Measurements from ENCODE around the gene PBX4. TPM values are rescaled to one million over a fixed set of nuclear protein-coding genes. Genes with fewer than 3 reads are reported as not detected.

The PBX4 gene
- 2.2 and 3.0 TPM in 2 replicates for total RNA-seq

GRCh38 chr19:19618219-19619051 is at the start of gene PBX4:
Gene PBX4, minus strand, starts transcription at chr19:19618687. Its CDS starts 58 bp downstream, at chr19:19618629.

DNA sequence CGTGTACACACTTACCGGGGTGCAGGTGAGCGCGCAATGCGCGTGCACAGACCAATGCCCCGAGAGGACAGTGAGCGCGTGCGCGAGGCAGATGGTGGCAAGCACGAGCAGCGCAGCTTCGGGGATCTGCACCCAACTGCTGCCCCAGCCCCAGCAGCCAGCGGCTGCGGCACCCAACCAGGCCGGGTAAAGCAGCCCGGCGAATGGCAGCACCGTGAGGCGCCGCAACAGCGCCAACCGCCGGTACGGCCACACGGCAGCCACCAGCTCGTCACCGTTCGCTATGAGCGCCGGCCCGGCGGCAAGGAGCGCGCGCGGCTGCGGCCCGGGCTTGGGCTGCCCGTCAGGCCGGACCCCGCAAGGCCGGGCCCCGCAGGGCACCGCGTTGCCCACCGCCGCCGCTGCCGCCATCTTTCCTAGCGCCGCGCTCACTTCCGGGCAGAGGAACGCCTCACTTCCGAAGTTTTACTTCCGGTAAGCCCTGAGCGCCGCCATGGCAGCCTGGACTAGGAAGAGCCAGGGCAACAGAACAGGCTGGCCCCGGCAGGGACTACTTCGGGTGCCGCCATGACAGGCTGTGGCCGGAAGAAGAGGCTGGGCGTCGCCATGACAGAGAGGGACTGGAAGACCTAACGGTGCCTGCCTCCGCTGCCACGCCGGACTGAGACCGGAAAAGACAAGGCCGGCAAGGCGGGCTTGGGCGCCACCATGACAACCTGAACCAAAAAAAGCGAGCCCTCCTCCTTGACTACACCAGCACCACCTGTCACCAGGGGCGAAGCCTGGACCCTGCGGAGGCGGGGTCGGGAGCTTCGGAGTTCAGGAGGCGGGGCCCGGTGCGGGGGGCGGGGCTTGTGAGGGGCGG is 45.0 kb upstream of the PBX4 start, which contains the start of gene ATP13A1:
Gene ATP13A1 (minus strand): TSS at position 421 of the 865 bp plus-strand sequence. CDS start 10 bp downstream, at position 411.

DNA sequence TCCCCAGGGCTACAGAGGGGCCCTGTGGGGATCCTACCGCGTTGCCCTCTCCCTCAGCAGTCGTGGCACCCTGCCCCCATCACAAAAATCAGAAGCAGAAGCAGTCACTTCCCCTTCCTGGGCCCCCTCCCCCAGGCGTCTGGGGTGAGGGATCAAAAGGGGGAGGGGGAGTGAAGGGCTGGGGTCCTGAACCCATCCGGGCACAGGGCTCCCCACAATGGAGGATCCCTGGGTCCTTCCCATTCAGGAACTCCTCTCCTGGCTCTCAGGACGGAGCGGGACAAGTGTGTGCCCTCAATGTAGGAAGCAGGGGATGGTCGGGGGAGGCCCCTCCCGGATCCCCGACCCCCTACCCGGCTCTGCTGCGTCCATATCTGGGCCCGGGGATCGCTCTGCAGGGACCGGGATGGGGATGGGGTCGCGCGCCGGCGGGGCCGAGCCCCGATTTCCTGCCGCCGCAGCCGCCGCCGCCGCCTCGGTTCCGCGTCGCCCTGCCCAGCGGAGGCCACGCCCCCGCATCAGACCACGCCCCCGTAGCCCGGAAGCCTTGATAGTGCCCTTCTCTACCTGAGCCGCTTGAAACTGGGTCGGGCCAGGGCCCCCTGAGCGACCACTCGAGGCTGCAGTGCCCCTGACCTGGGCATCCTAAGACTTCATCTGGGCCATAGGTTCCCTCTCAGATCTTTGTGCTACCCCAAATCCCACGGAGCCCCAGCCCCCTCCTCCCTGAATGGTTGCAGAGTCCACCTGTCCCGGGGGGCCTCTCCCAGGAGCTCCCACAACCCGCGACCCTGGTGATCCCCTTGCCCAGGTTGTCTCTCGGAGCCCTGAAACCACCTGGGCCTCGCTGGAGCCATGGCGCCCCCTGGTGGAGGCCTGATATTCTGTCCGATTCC is 24.9 kb upstream of the PBX4 start, which contains the start of gene GMIP:
Gene GMIP (minus strand): TSS at position 500 of the 896 bp plus-strand sequence. CDS start 128 bp downstream, at position 372.

GRCh38 chr19:19627621-19628500 is 9.4 kb upstream of the PBX4 start, which contains the start of gene LPAR2:
Gene LPAR2, minus strand, starts transcription at chr19:19628220. Its CDS starts 945 bp downstream, at chr19:19627275.

DNA sequence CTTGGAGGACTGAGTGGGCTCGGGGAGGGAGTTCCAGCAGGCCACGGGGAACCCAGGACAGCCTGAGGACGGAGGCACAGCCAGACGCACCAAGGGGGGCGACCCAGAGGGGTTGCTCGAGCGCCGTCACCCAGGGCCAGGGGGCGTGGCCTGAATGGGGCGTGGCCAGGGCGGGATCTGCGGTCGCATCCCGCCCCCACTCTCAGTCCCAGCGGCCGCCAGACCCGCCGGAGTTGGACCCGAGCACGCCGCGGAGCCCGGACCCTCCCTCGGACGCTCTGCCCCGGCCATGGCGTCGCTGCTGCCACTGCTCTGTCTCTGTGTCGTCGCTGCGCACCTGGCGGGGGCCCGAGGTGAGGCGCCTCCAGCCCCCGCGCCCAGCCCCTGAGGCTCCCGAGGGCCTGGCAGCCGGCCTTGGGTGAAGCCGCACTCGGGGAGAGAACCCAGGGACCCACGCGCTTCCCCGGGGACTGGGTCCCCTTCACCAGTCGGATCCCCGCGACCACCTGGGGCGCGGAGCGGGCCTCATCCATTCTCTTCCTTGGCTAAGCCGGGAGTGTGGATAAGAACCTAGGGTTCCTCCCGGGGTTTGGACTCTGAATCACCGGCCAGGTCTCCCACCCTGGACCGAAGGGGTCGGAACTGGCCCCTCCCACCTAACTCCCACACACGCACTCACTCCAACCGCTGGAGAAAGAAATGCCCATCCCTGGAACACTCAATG is 80.3 kb downstream of the PBX4 start, which contains the start of gene CILP2:
Gene CILP2 (plus strand): TSS at position 205 of the 724 bp plus-strand sequence. CDS start 85 bp downstream, at position 290.

DNA sequence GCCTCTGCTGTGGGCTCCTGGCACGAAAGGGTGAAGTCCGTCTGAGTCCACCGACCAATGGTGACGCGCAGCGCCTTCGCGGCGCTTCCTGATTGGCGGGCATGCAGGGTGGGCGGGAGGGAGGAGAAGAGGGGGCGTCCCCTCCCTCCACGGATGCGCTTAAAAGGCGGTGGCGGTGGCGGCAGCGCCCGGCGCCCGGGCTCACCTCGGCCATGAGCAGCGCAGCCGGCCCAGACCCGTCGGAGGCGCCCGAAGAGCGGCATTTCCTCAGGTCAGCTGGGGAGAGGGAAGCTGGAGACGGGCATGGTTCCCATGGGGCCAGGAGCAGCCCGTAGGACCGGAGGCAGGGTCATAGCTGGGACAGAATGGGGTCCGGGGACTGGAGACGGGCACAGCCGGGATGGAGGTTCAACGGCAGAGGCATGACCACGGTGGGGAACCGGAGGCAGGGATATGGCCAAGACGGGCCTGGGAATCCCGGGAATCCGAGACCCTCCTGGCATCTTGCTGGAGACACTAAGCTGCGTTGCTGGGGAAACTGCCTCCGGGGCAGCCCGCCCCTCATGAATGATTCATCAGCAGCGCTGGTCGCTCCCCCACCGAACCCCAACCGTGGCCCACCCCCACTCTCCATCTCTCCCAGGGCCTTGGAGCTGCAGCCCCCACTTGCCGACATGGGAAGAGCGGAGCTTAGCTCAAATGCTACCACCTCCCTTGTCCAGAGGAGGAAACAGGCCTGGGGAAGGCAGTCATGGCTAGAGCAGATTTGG is 89.6 kb downstream of the PBX4 start, which contains the start of gene YJEFN3:
Gene YJEFN3 (plus strand): TSS at position 191 of the 770 bp plus-strand sequence. CDS start 22 bp downstream, at position 213.

GRCh38 chr19:19515642-19516519 is 102.6 kb downstream of the PBX4 start, which contains the start of gene NDUFA13:
Gene NDUFA13, plus strand, starts transcription at chr19:19516225. Its CDS starts 14 bp downstream, at chr19:19516239.

DNA sequence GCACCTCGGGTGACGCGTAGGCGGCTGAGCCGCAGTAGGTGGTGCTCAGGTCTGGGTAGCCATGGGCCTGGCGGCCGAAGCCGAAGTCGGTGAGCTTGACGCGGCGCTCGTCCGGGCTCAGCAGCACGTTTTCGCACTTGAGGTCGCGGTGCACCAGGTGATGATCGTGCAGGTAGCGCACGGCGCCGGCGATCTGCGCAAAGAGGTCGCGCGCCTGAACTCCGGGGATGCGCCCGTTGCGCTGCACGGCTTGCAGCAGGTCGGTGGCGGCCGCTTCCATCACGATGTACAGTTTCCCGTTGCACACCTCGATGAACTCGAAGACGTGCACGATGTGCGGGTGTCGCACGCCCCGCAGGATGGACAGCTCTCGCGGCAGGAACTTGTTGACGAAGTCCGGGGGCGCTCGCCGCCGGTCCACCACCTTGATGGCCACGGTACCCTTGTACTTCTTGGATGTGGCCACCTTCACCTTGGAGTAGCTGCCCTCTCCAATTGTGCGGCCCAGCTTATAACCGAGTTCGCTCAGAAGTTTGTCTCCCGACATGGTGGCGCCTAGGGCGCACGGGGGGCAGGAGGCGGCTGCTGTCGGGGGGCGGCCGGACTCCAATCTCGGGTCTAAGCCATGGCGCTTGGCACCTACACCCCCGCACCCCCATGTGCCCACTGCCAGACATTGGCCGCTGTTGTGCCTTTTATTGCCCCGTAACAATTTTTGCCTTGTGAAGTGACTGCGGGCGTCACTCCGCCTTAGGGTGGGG is 103.4 kb downstream of the PBX4 start, which contains the start of gene TSSK6:
Gene TSSK6 (minus strand): TSS at position 668 of the 761 bp plus-strand sequence. CDS start 121 bp downstream, at position 547.

Other genes starting within 250 kb of the PBX4 start
- 20.2 and 20.8 TPM in 2 replicates for gene GATAD2A, start 213.0 kb downstream of the PBX4 start, total RNA-seq
- 1.9 and 2.2 TPM in 2 replicates for gene TSSK6, start 103.1 kb downstream of the PBX4 start, total RNA-seq
- 435 and 561 TPM in 2 replicates for gene NDUFA13, start 102.5 kb downstream of the PBX4 start, total RNA-seq
- 0.17 and 0.32 TPM in 2 replicates for gene YJEFN3, start 89.8 kb downstream of the PBX4 start, total RNA-seq
- under 0.01 and 0.16 TPM in 2 replicates for gene CILP2, start 80.4 kb downstream of the PBX4 start, total RNA-seq
- gene LPAR2, start 9.5 kb upstream of the PBX4 start, total RNA-seq: 0.52 and 1.9 TPM in 2 replicates
- gene GMIP, start 25.0 kb upstream of the PBX4 start, total RNA-seq: 1.9 and 4.9 TPM in 2 replicates
- gene ATP13A1, start 45.0 kb upstream of the PBX4 start, total RNA-seq: 19.7 and 21.6 TPM in 2 replicates
- gene ZNF101, start 50.2 kb upstream of the PBX4 start, total RNA-seq: 3.6 and 4.9 TPM in 2 replicates
- gene ZNF14, start 114.4 kb upstream of the PBX4 start, total RNA-seq: 3.3 and 5.4 TPM in 2 replicates
- 7.0 and 9.3 TPM in 2 replicates for gene ZNF506, start 203.1 kb upstream of the PBX4 start, total RNA-seq
- gene ZNF253, start 247.2 kb upstream of the PBX4 start, total RNA-seq: 2.1 and 2.5 TPM in 2 replicates

Measured in bronchial smooth muscle cell (primary cell).